ENCODE results near the gene CALHM3.

GRCh38 chr10:103495321-103495720 is 16.3 kb upstream of the CALHM3 start:
- TF ChIP-seq EZH2 (IDR thresholded peaks at IDR 0.05; ENCODE audit: borderline replicate concordance, low read depth, low read length, poor library complexity, severe bottlenecking) (no peak), CTCF (conservative IDR thresholded peaks at IDR 0.05; ENCODE audit: low read depth, low read length) (no peak)

Data from A673 (cell line).